HG03064 (cell line): ENCODE measurements around the gene USP36.

Experiments
- ATAC-seq: cut with Tn5 transposase; IDR thresholded peaks from one replicate; pipeline ENCODE4 v1.9.1; 2021; ENCODE audit warnings: low read depth; ENCODE audit not compliant: unreplicated experiment

Gene USP36

DNA sequence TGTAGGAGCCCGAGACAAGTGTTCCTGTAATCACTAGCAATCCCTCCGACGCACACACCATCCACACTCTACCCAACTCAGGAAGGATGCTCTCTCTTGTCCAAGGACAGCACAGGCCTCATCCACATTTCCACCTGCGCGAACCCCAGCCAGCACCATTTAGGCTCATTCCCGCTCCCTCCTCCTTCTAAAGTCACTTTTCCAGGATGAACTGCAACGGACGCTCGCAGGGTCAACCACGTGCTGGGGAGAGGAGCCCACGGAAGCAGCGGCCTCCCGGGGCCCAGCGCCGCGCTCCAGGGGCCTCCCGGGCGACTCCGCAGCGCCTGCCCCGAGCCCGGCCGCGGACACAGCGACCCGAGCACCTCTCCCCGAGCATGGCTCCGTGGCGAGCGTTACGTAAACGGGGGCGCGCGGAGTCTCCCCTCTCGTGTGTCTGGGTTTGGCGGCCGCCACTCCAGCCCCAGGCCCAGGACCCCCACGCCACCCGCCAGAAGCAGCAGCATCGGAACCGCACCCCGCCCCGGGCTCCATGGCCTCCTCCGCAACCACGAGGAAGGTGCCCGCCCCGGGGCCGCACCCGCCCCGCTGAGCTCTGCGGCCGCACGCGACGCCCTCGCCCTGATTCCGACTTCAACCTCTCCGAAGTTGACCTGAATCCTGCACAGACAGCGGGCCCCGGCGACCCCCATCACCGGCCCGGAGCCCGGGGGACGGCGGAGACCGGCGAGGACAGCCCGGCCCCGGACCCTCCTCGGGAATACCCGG, 668 bp downstream of the USP36 start:
- ATAC-seq = no peak

DNA sequence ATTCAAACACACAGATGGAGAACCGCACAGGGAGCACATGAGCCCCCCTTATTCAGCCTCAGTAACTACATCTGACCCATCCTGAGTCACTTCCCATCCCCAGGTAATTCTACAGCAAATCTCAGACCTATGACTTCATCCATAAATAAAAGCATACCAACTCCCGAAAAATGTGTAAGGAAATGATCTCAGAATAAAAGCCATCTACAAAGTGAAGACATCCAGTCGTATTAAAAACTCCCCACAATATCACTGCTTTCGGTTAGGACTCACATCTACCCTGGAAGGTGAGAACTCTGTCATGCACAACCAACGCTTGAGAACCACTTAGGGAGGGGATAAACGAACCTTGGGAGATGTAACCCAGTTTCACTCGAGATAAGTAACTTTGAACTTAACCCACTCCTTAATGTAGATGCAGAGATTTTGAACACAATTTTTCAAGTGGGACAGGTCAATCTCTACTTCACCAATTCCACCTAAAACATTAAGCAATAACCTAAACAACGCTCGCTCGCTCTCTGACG, 1.3 kb downstream of the USP36 start:
- ATAC-seq = no peak

GRCh38 chr17:78838574-78839005, 2.0 kb downstream of the USP36 start:
- no peak for ATAC-seq

- ATAC-seq = no peak
These were observed 4.1 kb downstream of the USP36 start for GRCh38 chr17:78836420-78837021.

DNA sequence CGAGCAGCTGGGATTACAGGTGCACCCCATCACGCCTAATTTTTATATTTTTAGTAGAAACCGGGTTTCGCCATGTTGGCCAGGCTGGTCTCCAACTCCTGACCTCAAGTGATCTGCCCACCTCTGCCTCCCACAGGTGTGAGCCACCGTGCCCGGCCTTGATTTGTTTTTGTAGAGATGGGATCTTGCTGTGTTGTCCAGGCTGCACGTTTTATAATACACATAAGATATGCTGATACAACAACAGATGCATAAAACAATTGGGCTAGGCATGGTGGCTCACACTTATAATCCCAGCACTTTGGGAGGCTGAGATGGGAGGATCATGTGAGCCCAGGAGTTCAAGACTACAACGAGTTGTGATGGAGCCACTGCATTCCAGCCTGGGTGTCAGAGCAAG, 6.0 kb downstream of the USP36 start:
- no peak for ATAC-seq

DNA sequence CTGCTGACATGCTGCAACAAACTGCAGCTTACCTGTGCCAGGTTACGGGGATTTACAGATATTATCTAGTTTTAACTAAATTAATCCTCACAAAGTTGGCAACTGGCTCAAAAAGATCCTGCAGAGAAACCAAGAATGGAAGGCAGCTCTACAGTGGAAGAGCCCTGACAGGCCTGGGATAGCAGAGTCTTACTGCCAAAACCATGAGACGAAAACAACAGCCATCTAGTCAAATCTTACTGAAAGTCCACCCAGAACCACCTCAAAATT, 8.1 kb downstream of the USP36 start:
- no peak for ATAC-seq

DNA sequence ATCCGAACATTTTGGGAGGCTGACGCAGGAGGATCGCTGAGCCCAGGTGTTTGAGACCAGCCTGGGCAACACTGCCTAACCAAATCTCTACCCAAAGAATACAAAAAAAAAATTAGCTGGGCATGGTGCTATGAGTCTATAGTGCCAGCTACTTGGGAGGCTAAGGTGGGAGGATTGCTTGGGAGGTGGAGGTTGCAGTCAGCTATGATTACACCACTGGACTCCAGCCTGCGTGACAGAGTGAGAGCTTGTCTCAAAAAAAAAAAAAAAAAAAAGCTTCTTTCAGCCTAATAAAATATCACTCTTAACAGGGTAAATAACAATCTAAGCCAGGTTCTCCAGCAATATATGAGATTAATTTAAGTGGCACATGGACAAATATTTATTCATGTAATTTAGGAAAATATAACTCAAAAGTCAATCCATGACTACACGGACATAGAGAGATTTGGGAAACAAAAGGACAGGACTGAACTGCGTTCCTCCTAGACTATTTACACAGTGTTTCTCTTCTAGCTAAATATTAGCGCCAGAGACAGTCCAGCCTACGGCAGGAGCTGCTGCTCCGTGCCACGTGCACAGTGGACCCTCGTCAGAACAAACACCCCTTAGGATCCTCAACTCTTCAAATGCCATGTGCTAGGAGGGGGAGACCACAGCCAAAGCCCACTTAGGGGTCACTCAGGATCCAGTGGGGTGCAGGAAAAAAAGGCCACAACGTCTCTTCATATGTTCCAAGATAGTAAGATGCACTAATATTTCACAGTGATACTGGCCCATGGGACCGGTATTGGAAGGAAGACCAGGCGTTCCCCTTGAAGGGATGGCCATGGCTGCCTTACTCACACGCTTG, 8.7 kb downstream of the USP36 start:
- no peak for ATAC-seq

GRCh38 chr17:78829477-78829876, 11.1 kb downstream of the USP36 start:
- no peak for ATAC-seq

DNA sequence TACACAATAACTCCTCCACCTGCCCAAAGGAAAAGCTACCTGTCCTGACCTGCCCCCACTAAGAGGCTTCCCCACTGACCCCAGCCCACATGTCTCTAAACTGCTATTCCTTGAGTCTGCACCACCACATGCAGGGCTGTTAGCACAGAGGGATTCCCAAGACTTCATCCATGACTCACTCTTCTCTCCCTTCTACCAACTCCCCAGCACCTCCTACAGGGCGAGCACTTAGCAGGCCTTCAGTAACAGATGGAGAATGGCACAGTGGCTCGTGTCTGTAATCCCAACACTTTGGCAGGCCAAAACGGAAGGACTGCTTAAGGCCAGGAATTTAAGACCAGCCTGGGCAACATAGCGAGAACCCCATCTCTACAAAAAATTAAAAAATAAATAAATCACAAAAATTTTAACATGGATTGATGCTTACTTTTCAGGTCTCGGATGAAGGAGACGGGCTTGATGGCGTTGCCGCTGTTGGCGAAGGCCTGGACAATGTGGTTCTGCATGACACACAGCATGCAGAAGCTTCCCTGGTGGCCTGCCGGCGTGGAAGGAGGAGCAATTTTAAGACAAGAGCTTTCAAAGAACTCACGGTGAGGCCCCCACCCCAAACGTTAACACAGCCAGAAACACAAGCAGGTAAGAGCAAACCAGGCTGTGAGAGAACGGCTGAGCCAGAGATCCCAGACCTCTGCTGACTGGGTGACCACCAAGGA, 12.0 kb downstream of the USP36 start:
- no peak for ATAC-seq

DNA sequence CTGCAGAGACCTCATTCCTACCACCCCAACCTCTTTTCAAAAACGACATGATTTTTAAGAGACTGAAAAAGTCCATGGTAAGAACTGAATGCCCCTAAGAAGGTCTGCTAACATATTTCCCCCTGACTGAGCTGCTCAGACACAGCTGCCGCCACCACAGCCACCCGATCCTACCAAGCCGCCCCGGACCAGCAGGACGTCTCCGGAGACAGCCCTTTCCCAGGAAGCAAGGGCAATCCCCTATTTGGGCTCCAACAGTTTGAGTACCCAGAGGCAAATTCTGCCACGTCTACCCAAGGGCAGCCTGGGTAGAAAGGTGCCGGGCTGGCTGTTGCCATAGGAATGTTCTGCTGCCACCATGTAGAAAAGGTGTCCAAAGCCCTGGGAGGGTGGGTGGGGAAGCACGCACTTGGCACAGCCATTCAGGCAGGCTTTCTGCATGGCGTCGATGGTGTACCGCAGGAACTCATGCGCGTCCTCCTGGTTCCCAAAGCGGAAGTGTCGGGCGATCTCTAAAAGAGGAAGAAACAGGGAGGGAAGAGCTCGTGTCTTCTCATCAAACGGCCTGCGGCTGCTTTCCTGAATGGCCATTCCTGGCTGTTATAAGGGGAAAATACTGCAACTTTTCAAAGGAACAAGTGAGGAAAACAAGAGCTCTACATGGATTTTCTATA, 13.6 kb downstream of the USP36 start:
- ATAC-seq = no peak

DNA sequence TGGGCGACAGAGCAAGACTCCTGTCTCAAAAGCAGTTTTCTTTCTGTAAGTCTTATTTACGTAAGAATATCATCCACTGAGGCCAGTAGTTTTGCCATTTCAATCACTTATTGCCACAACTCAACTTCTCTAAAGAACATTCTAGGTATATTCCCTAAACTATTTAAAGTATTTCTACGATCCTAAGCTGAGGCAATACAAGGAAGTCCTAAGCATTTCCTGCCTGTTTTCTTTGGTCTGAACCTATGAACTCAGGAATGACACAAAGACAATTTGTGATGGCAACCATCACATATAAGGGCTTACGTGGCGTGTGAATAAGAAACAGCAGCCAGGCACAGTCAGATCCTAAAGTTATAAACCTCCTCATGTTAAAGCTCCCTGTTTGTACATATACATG, 14.2 kb downstream of the USP36 start:
- ATAC-seq = no peak

GRCh38 chr17:78825696-78826095, 14.9 kb downstream of the USP36 start:
- ATAC-seq = no peak

- ATAC-seq = no peak
These were observed 16.4 kb downstream of the USP36 start for GRCh38 chr17:78824240-78824639.

DNA sequence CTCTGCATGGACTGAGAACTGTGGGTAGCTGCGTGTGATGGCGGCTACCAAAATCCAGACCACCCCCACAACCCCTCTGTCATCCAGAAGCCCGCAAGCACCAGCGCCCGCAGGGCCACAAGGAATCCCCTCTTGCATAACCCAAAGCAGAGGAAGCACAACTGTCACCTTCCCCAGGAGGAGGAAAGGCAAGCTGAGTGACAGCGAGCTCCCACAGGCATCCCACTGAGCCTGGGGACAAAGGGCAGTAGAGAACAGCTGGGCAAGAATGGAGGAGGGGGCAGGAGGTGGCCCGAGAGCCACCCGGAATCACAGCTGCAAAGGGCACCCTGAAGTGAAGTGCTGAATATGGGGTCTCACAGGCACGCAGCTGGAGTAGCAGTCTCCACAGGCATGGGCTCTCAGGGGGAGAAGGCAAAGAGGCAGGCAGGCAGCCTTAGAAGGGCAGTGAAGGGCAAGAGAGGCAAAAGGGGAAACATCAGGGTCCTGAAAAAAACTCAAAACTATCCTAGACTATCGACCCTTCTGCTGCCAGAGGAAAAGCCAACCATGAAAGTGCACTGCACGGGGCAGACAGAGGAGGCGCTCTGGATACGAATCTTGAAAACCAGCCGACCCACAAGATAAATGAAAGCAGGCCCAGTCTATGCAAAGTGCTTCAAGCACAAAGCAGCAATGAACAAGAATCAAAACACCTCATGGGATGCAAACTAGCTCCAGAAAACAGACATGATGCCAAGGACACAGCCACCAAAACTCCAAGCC, 17.1 kb downstream of the USP36 start:
- ATAC-seq = no peak

- no peak for ATAC-seq
These were observed 18.1 kb downstream of the USP36 start for GRCh38 chr17:78822552-78822951.

DNA sequence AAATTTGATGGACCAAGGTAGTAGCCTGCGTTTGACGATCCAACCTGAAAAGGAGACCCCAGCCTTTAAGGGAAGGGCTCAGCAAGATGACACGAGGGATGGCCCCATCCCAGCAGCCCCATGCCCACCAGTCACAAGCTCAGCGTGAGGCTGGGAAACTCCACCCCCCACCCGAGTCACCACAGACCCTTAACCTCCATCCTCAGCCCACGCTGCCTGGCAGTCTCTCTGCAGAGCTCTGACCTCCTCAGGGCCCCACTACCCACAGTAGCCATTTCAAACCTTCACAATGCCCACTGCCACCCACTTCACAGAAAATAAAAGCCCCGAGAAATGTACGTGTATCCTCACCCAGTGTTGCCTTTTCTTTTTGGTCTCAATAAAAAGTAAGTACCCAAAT, 18.7 kb downstream of the USP36 start:
- no peak for ATAC-seq

DNA sequence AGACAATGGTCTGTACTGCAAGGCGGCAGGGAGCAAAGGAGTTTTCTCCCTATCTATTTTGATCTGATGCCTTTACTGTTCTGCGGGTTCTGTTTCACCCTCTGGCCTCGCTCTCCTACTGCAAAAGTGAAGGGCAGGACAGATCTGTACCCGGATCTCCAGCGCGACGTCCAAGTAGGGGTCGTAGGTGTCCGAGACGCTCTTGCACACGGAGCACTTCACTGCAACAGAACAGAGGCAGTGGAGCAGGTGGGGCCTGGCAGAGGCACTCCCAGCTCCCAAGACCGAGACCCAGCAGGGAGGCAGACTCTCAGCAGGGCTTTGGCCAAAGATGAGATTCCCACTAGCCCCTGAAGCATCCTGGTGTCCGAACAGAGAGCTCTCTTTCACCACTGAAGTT, 19.8 kb downstream of the USP36 start:
- ATAC-seq = no peak

DNA sequence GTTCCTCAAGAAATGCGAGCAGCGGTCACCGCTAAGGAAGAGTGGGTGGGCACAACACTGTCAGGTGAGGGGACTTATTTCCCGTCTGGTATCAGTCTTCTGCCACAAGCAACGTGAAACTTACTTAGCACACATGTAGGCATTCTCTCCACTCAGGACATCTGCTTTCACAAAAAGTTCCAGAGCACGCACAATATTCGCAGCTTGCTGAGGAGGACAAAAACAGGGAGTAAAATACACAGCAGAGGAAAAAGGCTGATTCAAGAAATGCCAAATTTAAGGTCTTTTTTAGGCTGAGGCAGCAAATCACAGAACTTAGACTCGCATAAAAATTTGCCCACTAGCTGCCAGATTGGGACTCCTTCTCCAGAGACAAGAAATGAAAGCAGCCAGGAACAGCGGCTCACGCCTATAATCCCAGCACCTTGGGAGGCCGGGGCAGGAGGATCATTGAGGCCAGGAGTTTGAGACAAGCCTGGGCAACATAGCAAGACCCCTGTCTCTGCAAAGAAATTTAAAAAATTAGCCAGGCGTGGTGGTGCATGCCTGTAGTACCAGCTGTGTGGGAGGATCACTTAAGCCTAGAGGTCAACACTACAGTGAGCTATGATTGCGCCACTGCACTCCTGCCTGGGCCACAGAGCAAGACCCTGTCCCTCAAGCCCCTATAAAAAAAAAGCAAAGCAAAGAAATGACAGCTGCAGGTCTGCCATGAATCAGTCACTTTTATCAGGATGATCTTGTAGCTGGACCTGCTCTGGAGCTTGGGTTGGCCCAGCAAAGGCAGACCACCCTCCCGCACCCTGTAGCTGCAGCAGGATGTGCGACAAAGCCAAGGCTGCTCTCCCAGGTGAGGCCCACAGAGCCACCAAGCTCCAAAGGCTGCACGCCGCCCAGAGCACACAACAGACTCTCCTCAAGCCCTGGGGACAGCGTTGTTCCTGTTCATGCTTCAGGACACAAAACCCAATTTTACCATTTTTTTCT, 20.5 kb downstream of the USP36 start:
- ATAC-seq = no peak
